H9 (cell line): ENCODE measurements around the gene APLN. TPM values are rescaled to one million over a fixed set of nuclear protein-coding genes. Genes with fewer than 3 reads are reported as not detected.

Experiments used
- DNase-seq: peaks from one replicate; pipeline ENCODE4 v3.0.0-alpha.2; 2017
- H2AFZ ChIP-seq: one replicate; pipeline ENCODE4 v1.6.1; 2013; ENCODE audit warnings: mild to moderate bottlenecking, low read length, control low read depth, moderate library complexity
- H2AK5ac ChIP-seq: 2 replicates; pipeline ENCODE4 v1.6.1; 2013; ENCODE audit warnings: low read length, control low read depth, mixed read lengths; ENCODE audit not compliant: insufficient read length
- H2BK120ac ChIP-seq: one replicate; pipeline ENCODE4 v1.6.1; 2013; ENCODE audit warnings: low read depth, mild to moderate bottlenecking, low read length, control low read depth, inconsistent platforms; ENCODE audit not compliant: poor library complexity, severe bottlenecking
- H2BK12ac ChIP-seq: 2 replicates; pipeline ENCODE4 v1.6.1; 2013; ENCODE audit warnings: low read length, control low read depth, mixed read lengths, low read depth; ENCODE audit not compliant: insufficient read length
- H2BK15ac ChIP-seq: 2 replicates; pipeline ENCODE4 v1.6.1; 2013; ENCODE audit warnings: low read depth, low read length, control low read depth
- H2BK20ac ChIP-seq: one replicate; pipeline ENCODE4 v1.6.1; 2013; ENCODE audit warnings: low read depth, mild to moderate bottlenecking, low read length, control low read depth, inconsistent platforms; ENCODE audit not compliant: poor library complexity, severe bottlenecking
- H2BK5ac ChIP-seq: 2 replicates; pipeline ENCODE4 v1.6.1; 2013; ENCODE audit warnings: low read length, control low read depth, mixed read lengths; ENCODE audit not compliant: insufficient read length
- H3K14ac ChIP-seq: 2 replicates; pipeline ENCODE4 v1.6.1; 2013; ENCODE audit warnings: low read length, control low read depth; ENCODE audit not compliant: insufficient read depth
- H3K18ac ChIP-seq: 2 replicates; pipeline ENCODE4 v1.6.1; 2013; ENCODE audit warnings: low read depth, mild to moderate bottlenecking, mixed read lengths, low read length, control low read depth; ENCODE audit not compliant: insufficient read length
- H3K23ac ChIP-seq: 2 replicates; pipeline ENCODE4 v1.6.1; 2013; ENCODE audit warnings: low read length, control low read depth, mixed read lengths, low read depth; ENCODE audit not compliant: insufficient read length
- H3K23me2 ChIP-seq: 2 replicates; pipeline ENCODE4 v1.6.1; 2013; ENCODE audit warnings: low read depth, mild to moderate bottlenecking, mixed read lengths, low read length, control low read depth; ENCODE audit not compliant: insufficient read length, poor library complexity, severe bottlenecking
- H3K27ac ChIP-seq: 2 replicates; pipeline ENCODE4 v1.5.1; 2013; ENCODE audit warnings: low read length, control low read depth, mixed read lengths, low read depth; ENCODE audit not compliant: insufficient read length
- H3K27me3 ChIP-seq: 2 replicates; pipeline ENCODE4 v1.6.1; 2013; ENCODE audit warnings: low read length, control low read depth, inconsistent platforms; ENCODE audit not compliant: insufficient read depth
- H3K4ac ChIP-seq: 2 replicates; pipeline ENCODE4 v1.6.1; 2013; ENCODE audit warnings: low read depth, mild to moderate bottlenecking, control low read depth, inconsistent platforms, low read length, moderate library complexity
- H3K4me1 ChIP-seq: 2 replicates; pipeline ENCODE4 v1.6.1; 2013; ENCODE audit warnings: low read length, control low read depth, inconsistent platforms; ENCODE audit not compliant: insufficient read depth
- H3K4me2 ChIP-seq: 2 replicates; pipeline ENCODE4 v1.6.1; 2013; ENCODE audit warnings: low read length, control low read depth, mixed read lengths; ENCODE audit not compliant: insufficient read length, insufficient read depth
- H3K56ac ChIP-seq: 2 replicates; pipeline ENCODE4 v1.6.1; 2013; ENCODE audit warnings: low read depth, mild to moderate bottlenecking, mixed read lengths, low read length, control low read depth; ENCODE audit not compliant: insufficient read length
- H3K79me1 ChIP-seq: 2 replicates; pipeline ENCODE4 v1.6.1; 2013; ENCODE audit warnings: low read depth, mild to moderate bottlenecking, moderate library complexity, low read length, control low read depth, inconsistent platforms; ENCODE audit not compliant: insufficient read depth, poor library complexity, severe bottlenecking
- H3K79me2 ChIP-seq: 2 replicates; pipeline ENCODE4 v1.6.1; 2013; ENCODE audit warnings: low read length, control low read depth, inconsistent platforms; ENCODE audit not compliant: insufficient read depth
- H3K9ac ChIP-seq: 2 replicates; pipeline ENCODE4 v1.6.1; 2013; ENCODE audit warnings: low read length, control low read depth, mixed read lengths; ENCODE audit not compliant: insufficient read length; ENCODE audit errors: extremely low read depth
- H3K9me3 ChIP-seq: one replicate; pipeline ENCODE4 v1.6.1; 2013; ENCODE audit warnings: low read depth, low read length, inconsistent platforms; ENCODE audit not compliant: control insufficient read depth
- H3T11ph ChIP-seq: one replicate; pipeline ENCODE4 v1.6.1; 2013; ENCODE audit warnings: mild to moderate bottlenecking, low read length, control low read depth, inconsistent platforms
- H4K20me1 ChIP-seq: one replicate; pipeline ENCODE4 v1.6.1; 2013; ENCODE audit not compliant: control insufficient read depth, insufficient read length, insufficient read depth
- H4K5ac ChIP-seq: 2 replicates; pipeline ENCODE4 v1.6.1; 2013; ENCODE audit warnings: low read depth, mild to moderate bottlenecking, mixed read lengths, low read length, control low read depth; ENCODE audit not compliant: insufficient read length
- H4K8ac ChIP-seq: replicated peaks from 2 replicates; pipeline ENCODE4 v1.6.1; 2013; ENCODE audit warnings: low read length, control low read depth, mixed read lengths, low read depth; ENCODE audit not compliant: insufficient read length
- H4K91ac ChIP-seq: 2 replicates; pipeline ENCODE4 v1.6.1; 2013; ENCODE audit warnings: low read depth, mild to moderate bottlenecking, moderate library complexity, mixed read lengths, low read length, control low read depth; ENCODE audit not compliant: insufficient read length
- H3K27ac Mint-ChIP-seq, 3 experiments: 2 replicates in 2 of 3; 3 replicates in 1 of 3; pipeline ENCODE4 v1.8.0; 2020 to 2021; ENCODE audit warnings: mixed read lengths in 3 of 3, mild to moderate bottlenecking in 1 of 3, moderate library complexity in 1 of 3
- H3K27me3 Mint-ChIP-seq: 2 replicates; pipeline ENCODE4 v1.8.0; 2021; ENCODE audit warnings: low read depth, mild to moderate bottlenecking, moderate library complexity, mixed read lengths
- H3K36me3 Mint-ChIP-seq, 3 experiments: 2 replicates in 2 of 3; 3 replicates in 1 of 3; pipeline ENCODE4 v1.8.0; 2020 to 2021; ENCODE audit warnings: low read depth in 3 of 3, mixed read lengths in 3 of 3; ENCODE audit not compliant: insufficient read depth in 1 of 3
- H3K4me1 Mint-ChIP-seq, 2 experiments: 2 replicates each; pipeline ENCODE4 v1.8.0; 2020; ENCODE audit warnings: mixed read lengths in 2 of 2
- H3K4me3 Mint-ChIP-seq, 2 experiments: 2 replicates in 1 of 2; 3 replicates in 1 of 2; pipeline ENCODE4 v1.8.0; 2020 to 2021; ENCODE audit warnings: mild to moderate bottlenecking in 2 of 2, mixed read lengths in 2 of 2, moderate library complexity in 1 of 2
- H3K9me3 Mint-ChIP-seq, 2 experiments: 2 replicates in 1 of 2; 3 replicates in 1 of 2; pipeline ENCODE4 v1.8.0; 2020; ENCODE audit warnings: mild to moderate bottlenecking in 2 of 2, mixed read lengths in 2 of 2, moderate library complexity in 1 of 2
- WGBS: extraction: QIAGEN DNeasy Blood & Tissue Kit; methylation state at CpG from one replicate; pipeline ENCODE4 v1.1.7; 2013; ENCODE audit warnings: missing lambda C conversion rate, low lambda C conversion rate, mixed read lengths; ENCODE audit not compliant: insufficient read length; ENCODE audit errors: extremely low coverage; 5-methylcytosine and 5-hydroxymethylcytosine counted together
- total RNA-seq: library from RNA; stranded (reverse); gene quantifications from 2 replicates; pipeline ENCODE4 v1.2.1, GENCODE V29; 2021
- TF ChIP-seq, protein P1 (sequence below): fragments of 200-600 bp; sonication (generic); conservative IDR thresholded peaks from 3 replicates; pipeline ENCODE4 v1.8.0; 2021; ENCODE audit warnings: antibody characterized with exemption, mild to moderate bottlenecking

APLN gene
- total RNA-seq, 1 experiment from 2014 or later: 0.24 TPM

DNA sequence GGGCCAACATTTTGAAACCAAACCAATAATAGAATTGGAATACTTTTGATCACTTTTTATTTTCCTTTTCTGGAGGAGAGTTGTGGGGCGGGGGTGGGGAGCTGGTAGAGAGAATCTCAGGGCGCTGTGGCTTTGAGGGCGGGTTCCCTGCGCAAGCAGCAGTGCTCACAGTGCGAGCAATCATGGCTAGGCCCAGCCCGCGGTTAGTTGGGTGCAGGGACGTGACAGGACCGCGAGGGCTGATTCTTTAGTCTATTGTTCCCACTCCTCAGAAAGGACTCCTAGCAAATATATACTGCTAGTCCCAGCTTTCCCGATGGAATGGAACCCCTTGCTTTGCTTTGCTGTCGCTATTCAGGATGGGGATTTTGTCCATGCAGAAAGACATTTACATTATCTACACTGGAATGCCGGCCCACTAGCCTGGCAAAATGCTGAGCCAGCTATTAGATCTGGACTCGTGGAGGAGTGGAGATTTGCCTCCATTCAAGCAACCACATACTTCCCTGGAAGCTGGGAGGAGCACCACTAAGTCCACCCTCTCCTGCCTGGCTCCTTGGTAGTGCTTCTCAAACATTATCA lies 23.9 kb upstream of the APLN start:
- Histone ChIP-seq H4K8ac (no peak overlapping the region), H3K27me3 (no peaks in the 10 kb centered on the region), H2BK5ac (no peak overlapping the region), H3T11ph (no peak overlapping the region), H3K27ac (no peak overlapping the region), H2AK5ac (no peak overlapping the region), H3K4me2 (no peak overlapping the region), H3K23ac (no peak overlapping the region), H3K79me2 (no peaks in the 10 kb centered on the region), H2BK20ac (no peak overlapping the region), H4K91ac (no peak overlapping the region), H3K23me2 (no peaks in the 10 kb centered on the region), H3K14ac (no peak overlapping the region), H4K5ac (no peak overlapping the region), H2BK120ac (no peak overlapping the region), H2AFZ (no peak overlapping the region), H3K4me1 (no peaks in the 10 kb centered on the region; the same call in 1 of the 2 replicates), H3K79me1 (no peaks in the 10 kb centered on the region), H2BK15ac (no peak overlapping the region), H3K56ac (no peak overlapping the region), H3K4ac (no peak overlapping the region), H3K9me3 (peaks cover 9% of the 10 kb centered on the region), H2BK12ac (no peak overlapping the region), H3K18ac (no peak overlapping the region), H4K20me1 (no peaks in the 10 kb centered on the region), H3K9ac (no peak overlapping the region)
- WGBS: no CpG with 5 or more reads among the region's 14 CpGs
- TF ChIP-seq, protein P1, sequence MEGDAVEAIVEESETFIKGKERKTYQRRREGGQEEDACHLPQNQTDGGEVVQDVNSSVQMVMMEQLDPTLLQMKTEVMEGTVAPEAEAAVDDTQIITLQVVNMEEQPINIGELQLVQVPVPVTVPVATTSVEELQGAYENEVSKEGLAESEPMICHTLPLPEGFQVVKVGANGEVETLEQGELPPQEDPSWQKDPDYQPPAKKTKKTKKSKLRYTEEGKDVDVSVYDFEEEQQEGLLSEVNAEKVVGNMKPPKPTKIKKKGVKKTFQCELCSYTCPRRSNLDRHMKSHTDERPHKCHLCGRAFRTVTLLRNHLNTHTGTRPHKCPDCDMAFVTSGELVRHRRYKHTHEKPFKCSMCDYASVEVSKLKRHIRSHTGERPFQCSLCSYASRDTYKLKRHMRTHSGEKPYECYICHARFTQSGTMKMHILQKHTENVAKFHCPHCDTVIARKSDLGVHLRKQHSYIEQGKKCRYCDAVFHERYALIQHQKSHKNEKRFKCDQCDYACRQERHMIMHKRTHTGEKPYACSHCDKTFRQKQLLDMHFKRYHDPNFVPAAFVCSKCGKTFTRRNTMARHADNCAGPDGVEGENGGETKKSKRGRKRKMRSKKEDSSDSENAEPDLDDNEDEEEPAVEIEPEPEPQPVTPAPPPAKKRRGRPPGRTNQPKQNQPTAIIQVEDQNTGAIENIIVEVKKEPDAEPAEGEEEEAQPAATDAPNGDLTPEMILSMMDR: no peak
- H3K4me1 Mint-ChIP-seq: peaks cover 3 to 4% of the 10 kb centered on the region in 2 experiments; a peak in 1 of 4 replicates
- H3K27me3 Mint-ChIP-seq: peaks cover 30% of the 10 kb centered on the region
- H3K36me3 Mint-ChIP-seq: peaks cover 0 to 3% (median 0%) of the 10 kb centered on the region in 3 experiments; a peak in 2 of 7 replicates
- no peak overlapping the region for H3K27ac Mint-ChIP-seq
- no peak for DNase-seq
- peaks cover 0 to 37% of the 10 kb centered on the region in 2 experiments; a peak in 3 of 5 replicates for H3K9me3 Mint-ChIP-seq
- H3K4me3 Mint-ChIP-seq: no peak overlapping the region; a peak in 1 of 5 replicates
